Upper lobe of left lung (tissue), 4 donors: ENCODE results near the gene BMP6.

Experiments
- EP300 ChIP-seq, 4 donors: sonication (generic); formaldehyde crosslinking; IDR thresholded peaks; one replicate each; pipeline ENCODE4 v1.5.1; 2017; ENCODE audit warnings: antibody characterized with exemption in 4 of 4, control low read depth in 2 of 4
- POLR2A ChIP-seq, 4 donors: fragments of 450-650 bp; IDR thresholded peaks; one replicate each; pipeline ENCODE4 v1.5.1; 2016 to 2017; ENCODE audit warnings: antibody characterized with exemption in 4 of 4, mild to moderate bottlenecking in 2 of 4
- POLR2AphosphoS5 ChIP-seq, 2 donors: sonication (generic); formaldehyde crosslinking; IDR thresholded peaks; one replicate each; pipeline ENCODE4 v1.5.1; 2017; ENCODE audit warnings: antibody characterized with exemption in 2 of 2
- TF ChIP-seq, protein P1 (sequence below), 6 experiments: fragments of 450-650 bp in 4 of 6; fragments of 200-600 bp in 2 of 6; sonication (generic) in 2 of 6; IDR thresholded peaks; one replicate each; pipeline ENCODE4 v1.5.1; 2016 to 2019; ENCODE audit warnings: antibody characterized with exemption in 6 of 6

GRCh38 chr6:7902867-7903266, 177.0 kb downstream of the BMP6 start:
- TF ChIP-seq POLR2AphosphoS5 (IDR thresholded peaks at IDR 0.05) (no peak), POLR2A (IDR thresholded peaks at IDR 0.05) (no peak), EP300 (IDR thresholded peaks at IDR 0.05) (no peak)
- TF ChIP-seq, protein P1, sequence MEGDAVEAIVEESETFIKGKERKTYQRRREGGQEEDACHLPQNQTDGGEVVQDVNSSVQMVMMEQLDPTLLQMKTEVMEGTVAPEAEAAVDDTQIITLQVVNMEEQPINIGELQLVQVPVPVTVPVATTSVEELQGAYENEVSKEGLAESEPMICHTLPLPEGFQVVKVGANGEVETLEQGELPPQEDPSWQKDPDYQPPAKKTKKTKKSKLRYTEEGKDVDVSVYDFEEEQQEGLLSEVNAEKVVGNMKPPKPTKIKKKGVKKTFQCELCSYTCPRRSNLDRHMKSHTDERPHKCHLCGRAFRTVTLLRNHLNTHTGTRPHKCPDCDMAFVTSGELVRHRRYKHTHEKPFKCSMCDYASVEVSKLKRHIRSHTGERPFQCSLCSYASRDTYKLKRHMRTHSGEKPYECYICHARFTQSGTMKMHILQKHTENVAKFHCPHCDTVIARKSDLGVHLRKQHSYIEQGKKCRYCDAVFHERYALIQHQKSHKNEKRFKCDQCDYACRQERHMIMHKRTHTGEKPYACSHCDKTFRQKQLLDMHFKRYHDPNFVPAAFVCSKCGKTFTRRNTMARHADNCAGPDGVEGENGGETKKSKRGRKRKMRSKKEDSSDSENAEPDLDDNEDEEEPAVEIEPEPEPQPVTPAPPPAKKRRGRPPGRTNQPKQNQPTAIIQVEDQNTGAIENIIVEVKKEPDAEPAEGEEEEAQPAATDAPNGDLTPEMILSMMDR (IDR thresholded peaks at IDR 0.05), result no peak
